Progenitor cell of endocrine pancreas (in vitro differentiated cells): ENCODE measurements around the gene FASTKD1. TPM values are rescaled to one million over a fixed set of nuclear protein-coding genes. Genes with fewer than 3 reads are reported as not detected.

Source experiments
- DNase-seq: peaks from one replicate; pipeline ENCODE4 v3.0.0; 2021; ENCODE audit warnings: low spot score; ENCODE audit not compliant: unreplicated experiment
- H3K27ac Mint-ChIP-seq: 2 replicates; pipeline ENCODE4 v1.8.0; 2021; ENCODE audit warnings: mild to moderate bottlenecking, moderate library complexity, mixed read lengths
- H3K27me3 Mint-ChIP-seq: 2 replicates; pipeline ENCODE4 v1.8.0; 2021; ENCODE audit warnings: mixed read lengths
- H3K36me3 Mint-ChIP-seq: 2 replicates; pipeline ENCODE4 v1.8.0; 2022; ENCODE audit warnings: mixed read lengths; ENCODE audit not compliant: insufficient read depth
- H3K4me1 Mint-ChIP-seq: 2 replicates; pipeline ENCODE4 v1.8.0; 2021; ENCODE audit warnings: low read depth, mixed read lengths
- H3K4me3 Mint-ChIP-seq: 2 replicates; pipeline ENCODE4 v1.8.0; 2021; ENCODE audit warnings: low read depth, mild to moderate bottlenecking, moderate library complexity, mixed read lengths
- H3K9me3 Mint-ChIP-seq: 2 replicates; pipeline ENCODE4 v1.8.0; 2021; ENCODE audit warnings: low read depth, mixed read lengths
- total RNA-seq: library from RNA; stranded (reverse); gene quantifications from 2 replicates; pipeline ENCODE4 v1.2.1, GENCODE V29; 2021
- TF ChIP-seq, protein P1 (sequence below): fragments of 200-600 bp; sonication (generic); IDR thresholded peaks from one replicate; pipeline ENCODE4 v1.5.0; 2021; ENCODE audit warnings: antibody characterized with exemption, mild to moderate bottlenecking; ENCODE audit not compliant: unreplicated experiment

The FASTKD1 gene
- total RNA-seq, 1 donor from 2014 or later: 46.4 TPM

DNA sequence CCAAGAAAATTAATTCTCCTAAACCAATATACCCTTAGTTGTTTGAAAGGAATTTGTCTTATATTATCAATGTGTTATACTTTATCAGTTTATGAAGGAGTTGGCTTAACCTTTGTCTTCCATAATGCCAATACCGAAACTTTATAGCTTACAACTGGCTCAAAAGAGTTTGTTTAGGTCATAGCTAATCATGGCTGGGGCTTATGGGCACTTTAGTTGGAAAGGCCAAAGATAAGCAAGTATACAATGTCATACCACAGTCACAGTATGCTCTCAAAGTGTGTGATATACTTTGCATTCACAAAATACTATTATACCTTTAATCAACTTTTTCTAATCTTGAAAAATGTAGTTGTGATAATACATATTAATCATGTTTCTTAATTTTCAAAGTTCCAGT lies 61.8 kb downstream of the FASTKD1 start:
- TF ChIP-seq, protein P1, sequence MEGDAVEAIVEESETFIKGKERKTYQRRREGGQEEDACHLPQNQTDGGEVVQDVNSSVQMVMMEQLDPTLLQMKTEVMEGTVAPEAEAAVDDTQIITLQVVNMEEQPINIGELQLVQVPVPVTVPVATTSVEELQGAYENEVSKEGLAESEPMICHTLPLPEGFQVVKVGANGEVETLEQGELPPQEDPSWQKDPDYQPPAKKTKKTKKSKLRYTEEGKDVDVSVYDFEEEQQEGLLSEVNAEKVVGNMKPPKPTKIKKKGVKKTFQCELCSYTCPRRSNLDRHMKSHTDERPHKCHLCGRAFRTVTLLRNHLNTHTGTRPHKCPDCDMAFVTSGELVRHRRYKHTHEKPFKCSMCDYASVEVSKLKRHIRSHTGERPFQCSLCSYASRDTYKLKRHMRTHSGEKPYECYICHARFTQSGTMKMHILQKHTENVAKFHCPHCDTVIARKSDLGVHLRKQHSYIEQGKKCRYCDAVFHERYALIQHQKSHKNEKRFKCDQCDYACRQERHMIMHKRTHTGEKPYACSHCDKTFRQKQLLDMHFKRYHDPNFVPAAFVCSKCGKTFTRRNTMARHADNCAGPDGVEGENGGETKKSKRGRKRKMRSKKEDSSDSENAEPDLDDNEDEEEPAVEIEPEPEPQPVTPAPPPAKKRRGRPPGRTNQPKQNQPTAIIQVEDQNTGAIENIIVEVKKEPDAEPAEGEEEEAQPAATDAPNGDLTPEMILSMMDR: no peak
- Mint-ChIP-seq H3K4me3 (no peak overlapping the region), H3K27ac (no peak overlapping the region), H3K27me3 (no peaks in the 10 kb centered on the region), H3K4me1 (peaks cover 5% of the 10 kb centered on the region), H3K36me3 (peaks cover 3% of the 10 kb centered on the region), H3K9me3 (no peaks in the 10 kb centered on the region)
- no peak for DNase-seq

DNA sequence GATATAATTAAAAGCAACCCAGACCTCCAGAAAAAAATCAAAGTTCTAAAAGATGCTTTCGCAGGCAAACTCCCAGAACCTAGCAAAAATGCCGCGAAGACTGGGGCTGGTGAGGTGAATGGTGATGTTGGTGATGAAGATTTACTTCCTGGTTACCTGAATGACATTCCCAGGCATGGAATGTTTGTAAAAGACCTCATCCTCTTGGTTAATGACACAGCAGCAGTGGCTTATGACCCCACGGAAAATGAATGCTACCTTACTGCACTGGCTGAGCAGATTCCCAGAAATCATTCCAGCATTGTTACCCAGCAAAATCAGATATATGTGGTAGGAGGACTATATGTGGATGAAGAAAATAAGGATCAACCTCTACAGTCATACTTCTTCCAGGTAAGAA lies 63.2 kb downstream of the FASTKD1 start:
- Mint-ChIP-seq H3K4me1 (peaks cover 5% of the 10 kb centered on the region), H3K4me3 (no peak overlapping the region), H3K9me3 (no peaks in the 10 kb centered on the region), H3K27me3 (no peaks in the 10 kb centered on the region), H3K27ac (no peak overlapping the region), H3K36me3 (peaks cover 3% of the 10 kb centered on the region)
- TF ChIP-seq, protein P1: no peak
- no peak for DNase-seq

DNA sequence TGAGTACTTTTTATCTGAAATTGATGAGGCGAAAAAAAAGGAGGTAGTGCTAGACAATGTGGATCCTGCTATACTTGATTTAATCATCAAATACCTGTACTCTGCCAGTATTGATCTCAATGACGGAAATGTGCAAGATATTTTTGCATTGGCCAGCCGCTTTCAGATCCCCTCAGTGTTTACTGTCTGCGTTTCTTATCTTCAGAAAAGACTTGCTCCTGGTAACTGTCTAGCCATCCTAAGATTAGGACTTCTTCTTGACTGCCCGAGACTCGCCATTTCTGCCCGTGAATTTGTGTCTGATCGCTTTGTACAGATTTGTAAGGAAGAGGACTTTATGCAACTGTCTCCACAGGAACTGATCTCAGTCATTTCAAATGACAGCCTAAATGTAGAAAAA lies 63.7 kb downstream of the FASTKD1 start:
- Mint-ChIP-seq H3K4me1 (peaks cover 5% of the 10 kb centered on the region), H3K36me3 (peaks cover 7% of the 10 kb centered on the region), H3K9me3 (no peaks in the 10 kb centered on the region), H3K27me3 (no peaks in the 10 kb centered on the region), H3K4me3 (no peak overlapping the region), H3K27ac (no peak overlapping the region)
- TF ChIP-seq, protein P1: no peak
- DNase-seq: no peak

DNA sequence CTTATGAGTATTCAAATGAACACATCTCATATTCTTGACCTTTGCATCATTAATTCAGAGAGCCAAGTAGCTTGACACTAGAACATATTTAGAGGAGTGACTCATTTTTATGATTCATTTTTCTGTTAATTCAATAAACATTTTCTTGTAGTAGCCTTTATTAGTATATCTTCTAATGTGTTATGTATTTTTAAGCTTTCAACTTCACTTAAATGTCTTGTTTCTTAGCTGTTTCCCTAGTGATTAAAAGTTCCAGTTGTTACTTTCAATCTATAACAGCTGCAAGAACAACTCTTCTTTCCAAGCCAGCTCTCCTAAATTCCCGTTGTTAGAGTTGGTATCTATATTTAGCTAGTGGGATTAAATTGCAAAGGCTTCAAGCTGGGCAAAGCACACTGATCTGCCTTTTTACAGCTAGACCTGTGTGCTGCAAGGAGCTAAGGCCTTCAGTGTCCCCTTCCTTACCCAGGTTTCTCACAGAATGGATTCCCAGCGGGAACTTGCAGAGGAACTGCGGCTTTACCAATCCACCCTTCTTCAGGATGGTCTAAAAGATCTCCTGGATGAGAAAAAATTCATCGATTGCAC lies 64.3 kb downstream of the FASTKD1 start, which contains the start of gene KLHL41:
TSS of gene KLHL41 (plus strand) at position 405 of the 588 bp plus-strand sequence. CDS start at position 482, 77 bp downstream.
- no peak for DNase-seq
- Mint-ChIP-seq H3K9me3 (no peaks in the 10 kb centered on the region), H3K27me3 (no peaks in the 10 kb centered on the region), H3K4me1 (peaks cover 5% of the 10 kb centered on the region), H3K36me3 (peaks cover 12% of the 10 kb centered on the region), H3K27ac (no peak within 1 kb of the TSS), H3K4me3 (no peak within 1 kb of the TSS)
- TF ChIP-seq, protein P1: no peak

DNA sequence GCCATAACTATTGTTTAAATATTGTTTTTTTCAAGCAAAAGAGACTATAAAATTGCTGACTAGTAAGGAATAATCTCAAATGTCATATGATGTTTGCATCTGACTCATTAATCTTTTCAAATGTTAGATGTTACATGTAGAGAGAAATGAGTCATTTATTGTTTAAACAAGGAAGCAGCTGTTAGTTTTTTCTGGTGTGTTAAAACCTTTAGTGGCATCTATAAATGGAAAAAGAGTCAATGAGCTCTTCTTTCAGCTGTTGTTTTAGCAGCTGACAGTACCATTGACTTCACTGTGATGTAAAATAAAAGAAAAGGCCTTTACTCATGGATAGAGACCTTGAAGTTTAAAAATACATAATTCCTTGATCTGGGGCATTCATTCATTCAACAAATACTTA lies 66.0 kb downstream of the FASTKD1 start:
- H3K36me3 Mint-ChIP-seq: peaks cover 19% of the 10 kb centered on the region
- peaks cover 5% of the 10 kb centered on the region for H3K4me1 Mint-ChIP-seq
- H3K4me3 Mint-ChIP-seq: no peak overlapping the region
- H3K27me3 Mint-ChIP-seq: no peaks in the 10 kb centered on the region
- TF ChIP-seq, protein P1: no peak
- no peak for DNase-seq
- H3K27ac Mint-ChIP-seq: no peak overlapping the region
- no peaks in the 10 kb centered on the region for H3K9me3 Mint-ChIP-seq
